ENCODE results near the gene ABTB2. TPM values are rescaled to one million over a fixed set of nuclear protein-coding genes. Genes with fewer than 3 reads are reported as not detected.

Gene ABTB2
- total and polyA plus RNA-seq, 10 of the 15 experiments (the other 5 are each of a cell fraction or from before 2014, with no cell fraction given) = 0.13 to 2.1 (median 0.72) TPM

GRCh38 chr11:34290926-34291325 lies 66.9 kb downstream of the ABTB2 start:
- Histone ChIP-seq H3K4me1 (ENCODE audit: control insufficient read depth, insufficient read depth, low read length) (no peaks in the 10 kb centered on the region), H3K27me3 (replicated peaks in 1 of 2; ENCODE audit: control insufficient read depth in 2 of 2, insufficient read depth in 2 of 2, low read length in 1 of 2) (no peaks in the 10 kb centered on the region), H3K79me2 (ENCODE audit: control insufficient read depth, insufficient read depth, low read length) (no peaks in the 10 kb centered on the region), H3K36me3 (ENCODE audit: control insufficient read depth in 2 of 2, insufficient read depth in 2 of 2, low read length in 1 of 2) (no peaks in the 10 kb centered on the region), H3K4me3 (no peak overlapping the region), H3K9me3 (replicated peaks; ENCODE audit: control insufficient read depth, insufficient read depth, low read length) (no peaks in the 10 kb centered on the region), H3K4me2 (ENCODE audit: control insufficient read depth, insufficient read depth) (no peak overlapping the region), H3K27ac (ENCODE audit: control insufficient read depth, insufficient read depth) (no peak overlapping the region), H4K20me1 (ENCODE audit: control insufficient read depth, insufficient read depth) (no peaks in the 10 kb centered on the region), H2AFZ (ENCODE audit: control insufficient read depth, low read depth, low read length) (no peak overlapping the region), H3K9ac (ENCODE audit: control insufficient read depth, insufficient read depth, low read length) (no peak overlapping the region)
- ChIA-PET POLR2A (no interaction called here), RAD21 (ENCODE audit: unreplicated experiment) (no interaction called here), CTCF (interaction anchor here (1.1 to 3.5 kb wide), 3 partner anchors 9 to 63 kb away, joined by 3 to 11 read pairs (median 3); no protein-coding TSS in a partner anchor), SMC1A (ENCODE audit: uncharacterized antibody, unreplicated experiment) (interaction anchor here (1.0 kb wide), 1 partner anchor 15 kb away, joined by 3 read pairs; no protein-coding TSS in a partner anchor)
- intact Hi-C loops (cut with micrococcal nuclease; ENCODE audit: unreplicated experiment) = no loop called here
- FAIRE-seq = no peak
- DNase-seq (ENCODE audit: low read depth, low spot score) = no peak
- in situ Hi-C loops (cut with MboI) = no loop called here
- no TSS peak for BruUV-seq (replicated peaks)
- no peak for ATAC-seq
- WGBS (ENCODE audit: insufficient coverage, insufficient replicate concordance, low lambda C conversion rate, missing lambda C conversion rate) = 0% methylated on average over 1 of the region's 1 CpG
- no peak for TF ChIP-seq IKZF1 (conservative IDR thresholded peaks at IDR 0.05)
- TF ChIP-seq STAT1 (conservative IDR thresholded peaks at IDR 0.05) = no peak
- TF ChIP-seq RAD21 (IDR thresholded peaks at IDR 0.05; ENCODE audit: insufficient read depth, low read depth, low read length) = no peak
- no peak for TF ChIP-seq IRF4 (IDR thresholded peaks at IDR 0.05; ENCODE audit: low read depth, low read length)
- no peak for TF ChIP-seq MXI1 (IDR thresholded peaks at IDR 0.05; ENCODE audit: low read depth, low read length)
- TF ChIP-seq, protein P1, sequence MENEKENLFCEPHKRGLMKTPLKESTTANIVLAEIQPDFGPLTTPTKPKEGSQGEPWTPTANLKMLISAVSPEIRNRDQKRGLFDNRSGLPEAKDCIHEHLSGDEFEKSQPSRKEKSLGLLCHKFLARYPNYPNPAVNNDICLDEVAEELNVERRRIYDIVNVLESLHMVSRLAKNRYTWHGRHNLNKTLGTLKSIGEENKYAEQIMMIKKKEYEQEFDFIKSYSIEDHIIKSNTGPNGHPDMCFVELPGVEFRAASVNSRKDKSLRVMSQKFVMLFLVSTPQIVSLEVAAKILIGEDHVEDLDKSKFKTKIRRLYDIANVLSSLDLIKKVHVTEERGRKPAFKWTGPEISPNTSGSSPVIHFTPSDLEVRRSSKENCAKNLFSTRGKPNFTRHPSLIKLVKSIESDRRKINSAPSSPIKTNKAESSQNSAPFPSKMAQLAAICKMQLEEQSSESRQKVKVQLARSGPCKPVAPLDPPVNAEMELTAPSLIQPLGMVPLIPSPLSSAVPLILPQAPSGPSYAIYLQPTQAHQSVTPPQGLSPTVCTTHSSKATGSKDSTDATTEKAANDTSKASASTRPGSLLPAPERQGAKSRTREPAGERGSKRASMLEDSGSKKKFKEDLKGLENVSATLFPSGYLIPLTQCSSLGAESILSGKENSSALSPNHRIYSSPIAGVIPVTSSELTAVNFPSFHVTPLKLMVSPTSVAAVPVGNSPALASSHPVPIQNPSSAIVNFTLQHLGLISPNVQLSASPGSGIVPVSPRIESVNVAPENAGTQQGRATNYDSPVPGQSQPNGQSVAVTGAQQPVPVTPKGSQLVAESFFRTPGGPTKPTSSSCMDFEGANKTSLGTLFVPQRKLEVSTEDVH (IDR thresholded peaks at IDR 0.05; ENCODE audit: low read depth, partially characterized antibody) = no peak
- no peak for TF ChIP-seq KDM1A (IDR thresholded peaks at IDR 0.05; ENCODE audit: borderline replicate concordance)
- no peak for TF ChIP-seq E2F4 (IDR thresholded peaks at IDR 0.05; ENCODE audit: low read depth, low read length)
- TF ChIP-seq BCL11A (IDR thresholded peaks at IDR 0.05; ENCODE audit: low read depth, low read length) = no peak
- TF ChIP-seq ATF2 (IDR thresholded peaks at IDR 0.05; ENCODE audit: low read length) = no peak
- TF ChIP-seq, protein P2, sequence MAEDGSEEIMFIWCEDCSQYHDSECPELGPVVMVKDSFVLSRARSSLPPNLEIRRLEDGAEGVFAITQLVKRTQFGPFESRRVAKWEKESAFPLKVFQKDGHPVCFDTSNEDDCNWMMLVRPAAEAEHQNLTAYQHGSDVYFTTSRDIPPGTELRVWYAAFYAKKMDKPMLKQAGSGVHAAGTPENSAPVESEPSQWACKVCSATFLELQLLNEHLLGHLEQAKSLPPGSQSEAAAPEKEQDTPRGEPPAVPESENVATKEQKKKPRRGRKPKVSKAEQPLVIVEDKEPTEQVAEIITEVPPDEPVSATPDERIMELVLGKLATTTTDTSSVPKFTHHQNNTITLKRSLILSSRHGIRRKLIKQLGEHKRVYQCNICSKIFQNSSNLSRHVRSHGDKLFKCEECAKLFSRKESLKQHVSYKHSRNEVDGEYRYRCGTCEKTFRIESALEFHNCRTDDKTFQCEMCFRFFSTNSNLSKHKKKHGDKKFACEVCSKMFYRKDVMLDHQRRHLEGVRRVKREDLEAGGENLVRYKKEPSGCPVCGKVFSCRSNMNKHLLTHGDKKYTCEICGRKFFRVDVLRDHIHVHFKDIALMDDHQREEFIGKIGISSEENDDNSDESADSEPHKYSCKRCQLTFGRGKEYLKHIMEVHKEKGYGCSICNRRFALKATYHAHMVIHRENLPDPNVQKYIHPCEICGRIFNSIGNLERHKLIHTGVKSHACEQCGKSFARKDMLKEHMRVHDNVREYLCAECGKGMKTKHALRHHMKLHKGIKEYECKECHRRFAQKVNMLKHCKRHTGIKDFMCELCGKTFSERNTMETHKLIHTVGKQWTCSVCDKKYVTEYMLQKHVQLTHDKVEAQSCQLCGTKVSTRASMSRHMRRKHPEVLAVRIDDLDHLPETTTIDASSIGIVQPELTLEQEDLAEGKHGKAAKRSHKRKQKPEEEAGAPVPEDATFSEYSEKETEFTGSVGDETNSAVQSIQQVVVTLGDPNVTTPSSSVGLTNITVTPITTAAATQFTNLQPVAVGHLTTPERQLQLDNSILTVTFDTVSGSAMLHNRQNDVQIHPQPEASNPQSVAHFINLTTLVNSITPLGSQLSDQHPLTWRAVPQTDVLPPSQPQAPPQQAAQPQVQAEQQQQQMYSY (CRISPR knock-in tag; IDR thresholded peaks at IDR 0.05) = no peak
